Right atrium auricular region (tissue), 2 donors: ENCODE data around the gene WNT9B. TPM values are rescaled to one million over a fixed set of nuclear protein-coding genes. Genes with fewer than 3 reads are reported as not detected.
A peak's percentile ranks its signal among the peaks of the same experiment; 100 is the strongest.

ENCODE experiments used
- DNase-seq: peaks from one replicate; pipeline ENCODE4 v3.0.0-alpha.2; 2019; ENCODE audit warnings: low spot score
- H3K27ac ChIP-seq, 2 donors: fragments of 200-600 bp; sonication (generic); 1 replicate in 1 of 2; 2 replicates in 1 of 2; pipeline ENCODE4 v1.5.1; 2016 to 2019
- H3K27me3 ChIP-seq, 2 donors: fragments of 200-600 bp; sonication (generic); one replicate each; pipeline versions ENCODE4 v1.5.1 to v1.6.0; 2017 to 2019
- H3K36me3 ChIP-seq: fragments of 200-600 bp; sonication (generic); one replicate; pipeline ENCODE4 v1.5.1; 2016
- H3K4me1 ChIP-seq, 2 donors: fragments of 200-600 bp; sonication (generic); one replicate each; pipeline versions ENCODE4 v1.5.1 to v1.6.0; 2017 to 2019
- H3K4me3 ChIP-seq, 2 donors: fragments of 200-600 bp; sonication (generic); 1 replicate in 1 of 2; 2 replicates in 1 of 2; pipeline ENCODE4 v1.5.1; 2017 to 2019; ENCODE audit warnings: mild to moderate bottlenecking in 1 of 2, moderate library complexity in 1 of 2
- H3K9me3 ChIP-seq, 2 donors: fragments of 200-600 bp; sonication (generic); one replicate each; pipeline ENCODE4 v1.5.1; 2019
- CTCF ChIP-seq, 2 donors: fragments of 200-600 bp; sonication (generic); IDR thresholded peaks; one replicate each; pipeline ENCODE4 v1.5.1; 2019; ENCODE audit warnings: antibody characterized with exemption in 2 of 2
- total RNA-seq, 2 donors: library from RNA; depleted of rRNA; stranded (reverse); fragments of >200 nt; gene quantifications; one replicate each; pipeline ENCODE4 v1.1.0, GENCODE V29; 2016

WNT9B gene
- total RNA-seq: 10 to 100 TPM in 1 of 2 donors, 1 to 10 TPM in 1; 2.4 to 22.1 TPM

- no peaks in the 10 kb centered on the region for H3K36me3 ChIP-seq
- DNase-seq: no peak
- no peaks in the 10 kb centered on the region for H3K9me3 ChIP-seq
- TF ChIP-seq CTCF (IDR thresholded peaks at IDR 0.05): no peak
- no peak within 1 kb of the TSS for H3K27ac ChIP-seq
- H3K4me3 ChIP-seq: peak within 1 kb of the TSS; percentile 31 to 44
- H3K4me1 ChIP-seq: peaks cover 0 to 15% of the 10 kb centered on the region in 2 donors
- peaks cover 8 to 11% of the 10 kb centered on the region in 2 donors for H3K27me3 ChIP-seq
These were observed at the start of gene WNT9B for GRCh38 chr17:46851029-46851741. TSS of gene WNT9B (plus strand) at chr17:46851583. CDS start at chr17:46851639, 56 bp downstream.

- no peak overlapping the region for H3K4me3 ChIP-seq
- H3K36me3 ChIP-seq: no peaks in the 10 kb centered on the region
- no peak for TF ChIP-seq CTCF (IDR thresholded peaks at IDR 0.05)
- no peak for DNase-seq
- H3K27ac ChIP-seq: no peak overlapping the region
- no peaks in the 10 kb centered on the region for H3K27me3 ChIP-seq
- H3K4me1 ChIP-seq: no peaks in the 10 kb centered on the region
- H3K9me3 ChIP-seq: no peaks in the 10 kb centered on the region
These were observed 48.6 kb upstream of the WNT9B start for GRCh38 chr17:46802800-46803199.

- no peak for TF ChIP-seq CTCF (IDR thresholded peaks at IDR 0.05)
- no peaks in the 10 kb centered on the region for H3K27me3 ChIP-seq
- no peak overlapping the region for H3K4me3 ChIP-seq
- no peaks in the 10 kb centered on the region for H3K4me1 ChIP-seq
- no peaks in the 10 kb centered on the region for H3K9me3 ChIP-seq
- H3K27ac ChIP-seq: no peak overlapping the region
- H3K36me3 ChIP-seq: no peaks in the 10 kb centered on the region
- no peak for DNase-seq
These were observed 47.8 kb upstream of the WNT9B start for GRCh38 chr17:46803544-46803943.

GRCh38 chr17:46805771-46806170, 45.6 kb upstream of the WNT9B start:
- H3K4me1 ChIP-seq: no peaks in the 10 kb centered on the region
- no peak overlapping the region for H3K27ac ChIP-seq
- H3K4me3 ChIP-seq: no peak overlapping the region
- no peaks in the 10 kb centered on the region for H3K36me3 ChIP-seq
- no peak for TF ChIP-seq CTCF (IDR thresholded peaks at IDR 0.05)
- no peaks in the 10 kb centered on the region for H3K9me3 ChIP-seq
- no peak for DNase-seq
- no peaks in the 10 kb centered on the region for H3K27me3 ChIP-seq

- no peak for DNase-seq
- no peaks in the 10 kb centered on the region for H3K4me1 ChIP-seq
- no peak overlapping the region for H3K27ac ChIP-seq
- H3K9me3 ChIP-seq: no peaks in the 10 kb centered on the region
- peaks cover 0 to 3% of the 10 kb centered on the region in 2 donors for H3K27me3 ChIP-seq
- H3K36me3 ChIP-seq: no peaks in the 10 kb centered on the region
- H3K4me3 ChIP-seq: no peak overlapping the region
- no peak for TF ChIP-seq CTCF (IDR thresholded peaks at IDR 0.05)
These were observed 42.2 kb upstream of the WNT9B start for GRCh38 chr17:46809110-46809571.

GRCh38 chr17:46810837-46811236, 40.5 kb upstream of the WNT9B start:
- H3K4me1 ChIP-seq: no peaks in the 10 kb centered on the region
- H3K9me3 ChIP-seq: no peaks in the 10 kb centered on the region
- H3K27me3 ChIP-seq: peaks cover 0 to 10% of the 10 kb centered on the region in 2 donors
- no peak overlapping the region for H3K4me3 ChIP-seq
- no peak for DNase-seq
- H3K36me3 ChIP-seq: no peaks in the 10 kb centered on the region
- no peak overlapping the region for H3K27ac ChIP-seq
- TF ChIP-seq CTCF (IDR thresholded peaks at IDR 0.05): no peak
